Measurements from ENCODE around the gene IRX2. TPM values are rescaled to one million over a fixed set of nuclear protein-coding genes. Genes with fewer than 3 reads are reported as not detected.

The IRX2 gene
- total RNA-seq = not detected

DNA sequence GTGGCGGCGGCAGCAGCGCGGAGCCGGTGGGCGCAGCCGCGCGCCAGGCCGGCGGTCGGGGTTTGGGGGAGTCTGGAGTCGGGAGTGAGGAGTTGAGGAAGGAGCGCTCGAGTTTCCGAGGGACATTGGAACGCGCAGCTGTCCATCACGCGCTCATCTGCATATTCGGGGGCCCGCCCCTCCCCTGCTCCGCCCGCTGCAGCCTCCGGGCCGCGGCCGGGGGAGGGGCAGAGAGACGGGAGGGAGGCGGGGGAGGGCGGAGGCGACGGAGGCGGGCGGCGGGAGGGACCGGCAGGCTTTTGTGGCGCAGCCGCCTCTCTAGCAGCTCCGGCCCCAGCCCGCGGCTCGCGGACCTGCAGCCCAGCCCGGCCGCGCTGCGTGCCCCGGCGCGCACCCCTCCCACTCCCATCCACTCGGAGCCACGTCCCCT is at the start of gene IRX2:
Gene IRX2, minus strand, starts transcription at position 86 of the 430 bp plus-strand sequence. CDS start 264 bp downstream, outside the sequence.
- no peak within 1 kb of the TSS for H3K4me3 Mint-ChIP-seq
- POLR2A ChIA-PET = no interaction called here

DNA sequence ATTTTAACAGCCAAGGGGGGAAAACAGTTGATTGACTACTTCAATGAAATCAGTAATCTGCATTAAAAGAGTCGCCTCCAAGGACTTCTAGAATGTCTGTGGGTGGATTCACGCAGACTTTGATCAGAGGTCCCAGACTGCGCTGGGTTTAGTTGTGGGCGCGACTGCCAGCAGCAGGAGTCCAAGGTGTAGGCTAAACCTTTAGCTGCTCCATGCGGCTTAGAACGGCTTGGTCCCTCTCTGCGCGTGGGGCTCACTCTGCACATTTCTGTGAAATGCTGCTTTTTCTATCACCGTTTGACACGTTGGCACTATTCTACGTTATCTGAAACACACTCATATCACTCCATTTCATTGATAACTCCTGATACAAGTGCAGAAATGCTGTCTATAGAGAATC is 48.6 kb upstream of the IRX2 start:
- Mint-ChIP-seq H3K27ac (no peak overlapping the region), H3K27me3 (no peaks in the 10 kb centered on the region), H3K4me1 (ENCODE audit: low read depth) (no peaks in the 10 kb centered on the region), H3K4me3 (no peak overlapping the region), H3K36me3 (no peaks in the 10 kb centered on the region), H3K9me3 (peaks cover 2% of the 10 kb centered on the region)
- intact Hi-C loops (cut with micrococcal nuclease) = no loop called here
- no peak for DNase-seq
- ChIA-PET POLR2A (no interaction called here), CTCF (no interaction called here)

More for the DNA sequence above, at the start of gene IRX2:
- peaks cover 4% of the 10 kb centered on the region for H3K9me3 Mint-ChIP-seq
- peaks cover 54% of the 10 kb centered on the region for H3K27me3 Mint-ChIP-seq
- intact Hi-C loops (cut with micrococcal nuclease) = loop anchor here (5.0 kb wide), 1 partner anchor 869 kb away; the partner anchor contains the start of gene IRX4
- H3K36me3 Mint-ChIP-seq = peaks cover 9% of the 10 kb centered on the region
- no peak within 1 kb of the TSS for H3K27ac Mint-ChIP-seq
- CTCF ChIA-PET = no interaction called here
- no peak for DNase-seq
- peaks cover 11% of the 10 kb centered on the region for H3K4me1 Mint-ChIP-seq (ENCODE audit: low read depth)

DNA sequence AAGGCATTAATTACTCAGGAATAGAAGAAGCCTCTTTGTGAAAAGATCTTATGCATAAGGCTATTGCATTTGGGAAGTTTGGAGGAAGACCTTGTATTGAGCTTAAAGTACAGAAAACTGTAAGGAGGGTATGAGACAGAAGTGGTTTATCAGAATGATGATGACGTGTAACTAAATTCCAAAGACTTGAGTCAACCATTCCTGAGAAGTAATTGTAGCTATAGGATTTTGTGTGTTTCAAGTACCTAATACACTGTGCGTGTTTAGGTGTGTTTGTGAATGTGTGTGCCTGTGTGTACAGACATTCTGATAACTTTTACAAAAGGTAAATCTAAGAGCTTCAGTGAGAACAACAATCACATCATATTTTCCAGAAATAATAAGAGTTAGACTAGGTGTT is 46.5 kb upstream of the IRX2 start:
- peaks cover 8% of the 10 kb centered on the region for H3K9me3 Mint-ChIP-seq
- H3K4me3 Mint-ChIP-seq = no peak overlapping the region
- H3K27ac Mint-ChIP-seq = no peak overlapping the region
- H3K4me1 Mint-ChIP-seq (ENCODE audit: low read depth) = no peaks in the 10 kb centered on the region
- CTCF ChIA-PET = no interaction called here
- H3K36me3 Mint-ChIP-seq = no peaks in the 10 kb centered on the region
- no peaks in the 10 kb centered on the region for H3K27me3 Mint-ChIP-seq
- POLR2A ChIA-PET = no interaction called here
- no peak for DNase-seq
- intact Hi-C loops (cut with micrococcal nuclease) = no loop called here

DNA sequence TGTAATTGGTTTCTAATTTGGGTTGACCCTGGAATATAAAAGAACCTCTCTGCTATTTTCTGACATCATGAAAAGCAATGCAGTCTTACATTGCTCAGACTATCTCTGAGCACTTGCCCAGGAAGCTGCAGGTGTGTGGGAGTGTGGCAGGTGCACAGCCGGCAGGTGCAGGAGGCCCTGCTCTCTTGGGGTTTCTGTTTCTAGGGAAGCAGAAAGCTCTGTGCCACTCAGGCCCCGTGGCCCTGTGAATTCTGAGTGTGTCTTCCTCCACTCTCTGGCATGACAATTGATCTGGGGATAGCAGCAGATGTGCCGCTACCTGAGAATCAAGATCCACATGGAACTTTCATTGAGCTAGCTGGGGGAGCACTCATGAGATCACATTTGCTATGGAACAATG is 45.7 kb upstream of the IRX2 start:
- H3K27me3 Mint-ChIP-seq = no peaks in the 10 kb centered on the region
- CTCF ChIA-PET = no interaction called here
- intact Hi-C loops (cut with micrococcal nuclease) = no loop called here
- no peak overlapping the region for H3K27ac Mint-ChIP-seq
- H3K4me1 Mint-ChIP-seq (ENCODE audit: low read depth) = no peaks in the 10 kb centered on the region
- peaks cover 10% of the 10 kb centered on the region for H3K9me3 Mint-ChIP-seq
- no peak for DNase-seq
- POLR2A ChIA-PET = no interaction called here
- no peaks in the 10 kb centered on the region for H3K36me3 Mint-ChIP-seq
- no peak overlapping the region for H3K4me3 Mint-ChIP-seq

DNA sequence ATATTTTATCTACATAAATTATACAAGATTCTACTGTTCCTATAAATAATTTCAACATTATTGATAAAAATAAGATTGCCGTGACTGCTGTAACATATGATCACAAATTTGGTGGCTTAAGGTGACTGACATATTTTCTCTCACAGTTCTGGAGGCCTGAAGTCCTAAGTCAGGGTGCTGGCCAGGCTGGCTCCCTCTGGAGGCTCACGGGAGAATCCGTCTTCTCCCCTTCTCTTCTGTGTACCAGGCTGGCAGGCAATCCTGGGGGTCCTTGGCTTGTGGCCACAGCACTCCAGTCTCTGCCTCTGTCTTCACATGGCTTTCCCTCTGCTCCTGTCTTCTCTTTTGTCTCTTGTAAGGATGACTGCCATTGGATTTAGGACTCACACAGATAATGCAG is 31.7 kb upstream of the IRX2 start:
- ChIA-PET CTCF (no interaction called here), POLR2A (no interaction called here)
- H3K9me3 Mint-ChIP-seq = peaks cover 7% of the 10 kb centered on the region
- H3K36me3 Mint-ChIP-seq = no peaks in the 10 kb centered on the region
- no peak overlapping the region for H3K27ac Mint-ChIP-seq
- intact Hi-C loops (cut with micrococcal nuclease) = no loop called here
- H3K27me3 Mint-ChIP-seq = no peaks in the 10 kb centered on the region
- H3K4me1 Mint-ChIP-seq (ENCODE audit: low read depth) = no peaks in the 10 kb centered on the region
- DNase-seq = no peak
- H3K4me3 Mint-ChIP-seq = no peak overlapping the region

DNA sequence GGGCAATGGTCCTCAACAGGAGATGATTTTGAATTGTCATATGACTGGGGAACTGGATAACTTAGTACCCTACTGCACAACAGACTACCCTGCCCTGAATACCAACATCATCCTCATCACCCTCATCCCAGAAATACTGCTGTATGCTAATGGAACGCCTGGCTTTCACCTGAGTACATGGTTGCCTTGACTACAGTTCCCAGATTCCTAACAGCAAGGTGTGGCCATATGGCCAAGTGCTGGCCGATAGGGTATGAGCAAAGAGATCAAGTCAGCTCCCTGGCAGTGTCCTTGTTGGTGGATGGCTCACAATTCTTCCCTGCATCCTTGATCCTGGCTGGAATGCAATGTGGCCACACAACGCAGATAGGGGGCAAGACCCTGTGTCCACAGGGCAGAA is 31.2 kb upstream of the IRX2 start:
- Mint-ChIP-seq H3K9me3 (peaks cover 9% of the 10 kb centered on the region), H3K4me3 (no peak overlapping the region), H3K36me3 (no peaks in the 10 kb centered on the region), H3K27ac (no peak overlapping the region), H3K4me1 (ENCODE audit: low read depth) (no peaks in the 10 kb centered on the region), H3K27me3 (no peaks in the 10 kb centered on the region)
- ChIA-PET POLR2A (no interaction called here), CTCF (no interaction called here)
- intact Hi-C loops (cut with micrococcal nuclease) = no loop called here
- DNase-seq = no peak

DNA sequence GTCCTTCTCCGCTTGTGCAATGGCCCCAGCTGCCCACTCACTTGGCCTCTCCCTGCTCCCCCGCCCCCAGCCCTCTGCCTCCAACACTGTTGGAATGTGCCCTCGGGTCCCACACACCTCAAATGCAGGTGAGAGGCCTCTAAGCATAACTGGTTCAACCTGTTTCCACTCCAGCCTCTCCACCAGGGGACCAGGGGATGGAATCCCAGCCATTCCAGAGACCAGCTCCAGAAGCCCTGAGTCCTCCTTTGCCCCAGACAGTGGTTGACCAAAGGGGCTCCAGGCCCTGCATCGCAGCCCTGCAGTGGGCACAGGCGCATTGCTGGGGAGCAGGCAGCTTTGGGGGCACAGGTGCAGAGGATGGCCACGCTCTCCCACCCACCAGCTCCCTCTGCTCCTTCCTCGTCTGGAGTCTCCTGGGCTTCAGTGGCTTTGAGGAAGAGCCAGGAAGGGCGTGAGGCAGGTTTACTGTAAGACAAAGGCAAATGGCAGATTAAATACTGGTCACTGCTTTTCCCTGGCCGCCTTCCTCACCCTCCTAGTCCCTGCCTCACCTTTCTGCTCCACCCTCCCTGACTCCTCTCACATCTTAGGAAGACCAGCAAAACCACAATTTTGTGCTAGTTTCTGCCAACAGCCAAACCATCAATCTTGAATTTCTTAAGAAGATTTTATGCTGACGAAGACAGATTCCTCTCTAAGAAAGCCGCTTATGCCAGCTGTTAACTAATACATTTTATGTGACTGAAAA is 29.1 kb upstream of the IRX2 start:
- Mint-ChIP-seq H3K36me3 (no peaks in the 10 kb centered on the region), H3K4me3 (no peak overlapping the region), H3K9me3 (peaks cover 2% of the 10 kb centered on the region), H3K27ac (no peak overlapping the region), H3K4me1 (ENCODE audit: low read depth) (no peaks in the 10 kb centered on the region), H3K27me3 (no peaks in the 10 kb centered on the region)
- intact Hi-C loops (cut with micrococcal nuclease) = no loop called here
- CTCF ChIA-PET = interaction anchor here (0.6 kb wide), 1 partner anchor 23 kb away, joined by 5 read pairs; no protein-coding TSS in a partner anchor
- POLR2A ChIA-PET = no interaction called here
- DNase-seq = no peak

DNA sequence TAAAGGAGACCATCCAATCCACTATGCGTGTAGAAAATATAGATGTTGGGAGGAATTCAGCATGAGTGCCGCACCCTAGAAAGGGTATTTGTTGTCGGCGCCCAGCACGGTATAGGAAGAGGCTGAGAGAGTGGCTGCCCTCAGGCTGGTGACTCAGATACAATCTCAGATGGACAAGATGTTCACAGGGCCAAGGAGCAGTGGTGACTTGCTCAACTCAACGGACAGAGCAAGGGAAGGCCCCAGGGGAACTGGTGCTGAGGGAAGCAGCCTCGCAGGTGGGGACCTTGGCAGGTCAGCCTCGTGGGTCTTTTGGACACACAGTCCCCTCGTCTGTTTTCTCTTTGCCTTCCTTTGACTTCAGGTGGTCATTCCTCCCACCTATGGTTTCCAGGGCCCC is 28.0 kb upstream of the IRX2 start:
- H3K27ac Mint-ChIP-seq = no peak overlapping the region
- peaks cover 2% of the 10 kb centered on the region for H3K9me3 Mint-ChIP-seq
- no peak overlapping the region for H3K4me3 Mint-ChIP-seq
- no peak for DNase-seq
- ChIA-PET POLR2A (no interaction called here), CTCF (no interaction called here)
- H3K27me3 Mint-ChIP-seq = no peaks in the 10 kb centered on the region
- no peaks in the 10 kb centered on the region for H3K4me1 Mint-ChIP-seq (ENCODE audit: low read depth)
- H3K36me3 Mint-ChIP-seq = no peaks in the 10 kb centered on the region
- intact Hi-C loops (cut with micrococcal nuclease) = no loop called here

DNA sequence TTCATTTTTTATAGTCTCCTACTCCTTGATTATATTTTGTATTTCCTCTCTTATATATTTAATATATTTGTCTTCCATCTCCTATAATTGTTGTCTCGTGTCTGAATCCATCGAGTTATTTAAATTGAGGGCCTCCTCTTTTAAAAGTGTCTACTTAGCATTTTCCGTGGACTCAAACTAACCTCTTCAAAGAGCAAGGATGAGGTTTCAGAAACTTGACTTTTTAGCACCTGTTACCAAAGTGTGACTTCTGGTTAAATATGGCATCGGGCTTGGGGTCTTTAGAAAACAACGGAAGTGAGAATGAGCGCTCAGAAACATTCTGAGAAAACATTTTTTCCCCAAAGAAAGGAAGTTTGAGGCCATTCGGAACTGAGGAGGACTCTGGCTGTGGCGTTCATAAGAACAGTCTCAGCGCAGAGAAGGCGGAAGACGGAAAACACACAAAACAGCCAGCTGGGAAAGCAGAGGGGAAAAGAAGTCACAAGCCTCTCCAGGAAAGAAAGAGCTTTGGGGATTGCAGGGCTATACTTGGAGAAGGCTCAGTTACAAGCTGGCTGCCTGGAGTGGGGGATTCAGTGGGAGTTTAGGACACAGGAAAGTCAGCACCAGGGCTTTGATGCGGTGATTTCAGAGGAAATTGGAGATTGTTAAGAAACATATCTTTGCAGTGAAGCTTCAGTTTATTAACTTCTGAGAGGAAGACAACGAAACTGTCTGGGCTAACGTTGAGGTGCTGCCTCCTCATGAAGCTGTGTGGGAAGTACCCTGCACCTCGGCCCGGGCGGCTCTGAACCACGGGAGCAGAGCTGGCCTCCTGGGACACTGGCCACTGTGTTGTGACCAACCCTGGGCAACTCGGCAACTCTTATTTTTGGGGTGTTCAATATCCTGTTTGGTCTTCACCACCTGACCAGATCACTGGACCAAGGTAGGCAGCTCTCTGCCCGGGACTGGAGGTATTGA is 25.1 kb upstream of the IRX2 start:
- no peak overlapping the region for H3K4me3 Mint-ChIP-seq
- intact Hi-C loops (cut with micrococcal nuclease) = no loop called here
- H3K27ac Mint-ChIP-seq = no peak overlapping the region
- DNase-seq = no peak
- CTCF ChIA-PET = no interaction called here
- POLR2A ChIA-PET = no interaction called here
- no peaks in the 10 kb centered on the region for H3K4me1 Mint-ChIP-seq (ENCODE audit: low read depth)
- no peaks in the 10 kb centered on the region for H3K36me3 Mint-ChIP-seq
- peaks cover 2% of the 10 kb centered on the region for H3K9me3 Mint-ChIP-seq
- H3K27me3 Mint-ChIP-seq = no peaks in the 10 kb centered on the region

DNA sequence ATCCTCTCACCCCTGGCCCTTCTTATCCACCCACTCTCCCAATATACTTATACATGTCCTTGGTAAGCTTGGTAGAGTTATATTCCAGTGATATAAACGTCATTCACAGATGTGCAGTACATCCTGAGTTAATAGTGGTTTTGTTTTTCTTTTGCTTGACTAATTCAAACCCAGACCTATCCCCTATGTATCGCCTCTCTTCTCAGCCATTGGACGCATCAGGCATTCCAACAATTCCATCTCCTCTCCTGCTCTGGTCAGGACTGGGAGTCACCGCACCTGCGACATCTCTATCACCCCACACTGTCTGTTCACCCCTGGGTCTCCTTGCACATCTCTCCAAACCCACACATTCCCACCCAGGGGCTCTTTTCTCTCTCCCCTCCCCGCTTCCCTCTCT is 21.9 kb upstream of the IRX2 start:
- DNase-seq = no peak
- intact Hi-C loops (cut with micrococcal nuclease) = no loop called here
- H3K36me3 Mint-ChIP-seq = no peaks in the 10 kb centered on the region
- H3K27ac Mint-ChIP-seq = no peak overlapping the region
- ChIA-PET POLR2A (no interaction called here), CTCF (no interaction called here)
- no peaks in the 10 kb centered on the region for H3K27me3 Mint-ChIP-seq
- no peak overlapping the region for H3K4me3 Mint-ChIP-seq
- peaks cover 2% of the 10 kb centered on the region for H3K9me3 Mint-ChIP-seq
- no peaks in the 10 kb centered on the region for H3K4me1 Mint-ChIP-seq (ENCODE audit: low read depth)

DNA sequence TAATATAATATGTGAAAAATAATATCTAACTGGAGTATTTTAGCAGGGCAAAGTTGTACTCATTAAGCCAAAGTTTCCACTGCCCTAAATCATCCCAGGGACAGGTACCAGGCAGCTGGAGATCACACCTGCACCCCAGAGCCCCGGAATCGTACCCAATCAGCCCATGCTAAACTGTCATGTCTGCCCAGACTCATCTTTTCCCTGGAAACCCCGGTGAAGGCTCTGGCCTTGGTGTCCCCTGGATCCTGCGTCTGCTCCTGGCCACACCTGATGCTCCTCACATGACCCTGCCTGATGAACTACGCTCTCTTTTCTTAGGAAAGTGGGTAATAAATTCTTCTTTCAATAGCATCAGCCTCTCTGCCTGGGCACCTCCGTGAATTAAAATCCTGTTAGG is 15.6 kb upstream of the IRX2 start:
- H3K4me1 Mint-ChIP-seq (ENCODE audit: low read depth) = no peaks in the 10 kb centered on the region
- DNase-seq = no peak
- H3K9me3 Mint-ChIP-seq = no peaks in the 10 kb centered on the region
- no peak overlapping the region for H3K27ac Mint-ChIP-seq
- ChIA-PET CTCF (no interaction called here), POLR2A (no interaction called here)
- no peaks in the 10 kb centered on the region for H3K36me3 Mint-ChIP-seq
- no peaks in the 10 kb centered on the region for H3K27me3 Mint-ChIP-seq
- H3K4me3 Mint-ChIP-seq = no peak overlapping the region
- intact Hi-C loops (cut with micrococcal nuclease) = no loop called here

DNA sequence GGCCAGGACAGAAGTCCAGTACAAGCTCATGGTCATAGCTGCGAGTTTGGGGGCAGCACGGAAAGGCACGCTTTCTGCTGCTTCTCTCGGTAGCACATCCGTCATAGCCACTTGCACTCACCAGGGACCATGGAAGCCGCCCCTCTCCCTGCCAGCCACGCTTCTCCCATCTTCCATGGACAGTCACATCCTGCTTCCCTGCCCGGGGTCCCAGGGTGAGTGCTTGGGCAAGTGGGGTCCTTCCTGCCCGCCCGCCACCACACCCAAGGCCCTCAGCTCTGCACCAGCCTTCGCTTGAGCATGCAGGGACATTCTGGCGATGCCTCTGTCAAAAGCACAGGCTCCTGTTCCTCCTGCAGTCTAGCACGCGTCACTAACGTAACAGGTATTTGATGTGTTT is 13.1 kb upstream of the IRX2 start:
- Mint-ChIP-seq H3K9me3 (no peaks in the 10 kb centered on the region), H3K36me3 (no peaks in the 10 kb centered on the region), H3K27ac (no peak overlapping the region), H3K4me1 (ENCODE audit: low read depth) (no peaks in the 10 kb centered on the region), H3K27me3 (peaks cover 1% of the 10 kb centered on the region), H3K4me3 (no peak overlapping the region)
- ChIA-PET POLR2A (no interaction called here), CTCF (no interaction called here)
- no peak for DNase-seq
- intact Hi-C loops (cut with micrococcal nuclease) = no loop called here

DNA sequence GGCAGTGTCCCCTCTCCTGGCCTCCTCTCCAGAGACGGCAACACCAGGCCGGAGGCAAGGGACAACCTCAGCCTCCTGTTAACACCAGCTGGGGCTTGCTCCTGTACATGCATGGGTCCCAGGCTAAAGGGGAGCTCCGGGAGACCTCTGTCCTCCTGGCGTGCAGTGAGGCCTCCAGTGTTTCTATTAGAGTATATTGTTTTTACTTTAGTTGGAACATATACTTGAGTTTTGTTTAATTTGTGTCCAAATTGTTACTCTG is 12.0 kb upstream of the IRX2 start:
- intact Hi-C loops (cut with micrococcal nuclease) = no loop called here
- ChIA-PET POLR2A (no interaction called here), CTCF (no interaction called here)
- H3K4me3 Mint-ChIP-seq = no peak overlapping the region
- no peak for DNase-seq
- peaks cover 6% of the 10 kb centered on the region for H3K27me3 Mint-ChIP-seq
- no peaks in the 10 kb centered on the region for H3K36me3 Mint-ChIP-seq
- H3K4me1 Mint-ChIP-seq (ENCODE audit: low read depth) = no peaks in the 10 kb centered on the region
- H3K27ac Mint-ChIP-seq = no peak overlapping the region
- H3K9me3 Mint-ChIP-seq = no peaks in the 10 kb centered on the region

Data from activated CD4-positive, alpha-beta memory T cell treated with anti-CD3 and anti-CD28 coated beads for 36 hours (primary cell).